CD4-positive, alpha-beta T cell treated with Interferon alpha-2 for 1 hour (primary cell): ENCODE measurements around the gene ATP6V1G1.
"Not testable (repeated sequence)": the region's sequence is repeated elsewhere in the genome, so short reads cannot be mapped to it uniquely, and the experiment has no call there.

Source experiments
- DNase-seq, 2 donors: peaks; one replicate each; pipeline ENCODE4 v3.0.0-alpha.2; 2020 to 2022

Gene ATP6V1G1

DNA sequence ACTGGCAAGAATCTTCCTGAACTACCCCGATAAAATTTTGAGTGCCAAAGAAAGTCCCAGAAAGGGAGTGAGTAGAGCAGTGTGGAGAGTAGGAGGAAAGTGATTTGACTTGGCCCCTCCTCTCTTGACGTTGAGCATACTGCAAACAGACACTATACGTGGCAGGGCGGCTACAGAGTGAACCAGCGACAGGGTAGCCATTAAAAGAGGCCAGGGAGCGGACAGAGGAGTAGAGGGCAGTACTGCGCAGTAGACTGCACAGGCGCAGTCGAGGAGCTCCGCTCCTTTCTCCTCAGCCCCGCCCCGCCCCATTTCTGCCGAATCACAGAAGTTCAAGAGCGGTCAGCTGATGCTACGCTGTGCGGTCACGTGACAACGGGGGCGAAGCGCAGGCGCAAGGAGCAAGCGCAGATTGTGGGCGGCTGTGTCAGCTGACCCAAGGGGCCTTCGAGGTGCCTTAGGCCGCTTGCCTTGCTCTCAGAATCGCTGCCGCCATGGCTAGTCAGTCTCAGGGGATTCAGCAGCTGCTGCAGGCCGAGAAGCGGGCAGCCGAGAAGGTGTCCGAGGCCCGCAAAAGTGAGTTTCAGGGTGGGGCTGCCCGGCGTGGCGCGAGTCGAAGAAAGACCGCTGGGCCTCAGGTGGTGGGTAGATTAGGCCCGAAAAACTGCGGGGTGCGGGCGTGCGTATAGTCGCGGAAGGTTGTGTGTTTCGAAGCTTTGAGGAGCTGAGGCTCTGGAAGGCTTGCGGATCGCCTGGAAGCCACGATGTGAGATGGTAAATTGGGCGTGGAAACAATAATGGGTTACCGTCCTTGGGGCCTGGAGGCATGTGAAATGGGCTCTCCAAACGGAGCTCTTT is at the start of gene ATP6V1G1:
Gene ATP6V1G1, plus strand, starts transcription at position 425 of the 858 bp plus-strand sequence. Its CDS starts 70 bp downstream, at position 495.
- DNase-seq, result peak; percentile 99

DNA sequence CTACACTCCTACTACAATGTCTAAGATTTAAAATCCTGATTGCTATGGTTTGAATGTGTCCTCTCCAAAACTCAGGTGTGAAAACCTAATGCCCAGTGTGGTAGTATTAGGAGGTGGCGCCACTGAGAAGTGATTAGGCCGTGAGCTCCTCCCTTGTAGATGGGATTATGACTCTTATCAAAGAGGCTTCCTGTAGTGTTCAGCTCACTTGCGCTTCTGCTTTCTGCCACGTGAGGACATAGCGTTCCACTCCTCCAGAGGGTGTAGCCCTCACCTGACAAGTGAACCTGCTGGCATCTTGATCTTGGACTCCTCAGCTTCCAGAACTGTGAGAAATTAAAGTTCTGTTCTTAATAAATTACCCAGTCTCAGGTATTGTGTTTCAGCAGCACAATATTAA is 49.3 kb upstream of the ATP6V1G1 start:
- peak; percentile 42 to 45 for DNase-seq

DNA sequence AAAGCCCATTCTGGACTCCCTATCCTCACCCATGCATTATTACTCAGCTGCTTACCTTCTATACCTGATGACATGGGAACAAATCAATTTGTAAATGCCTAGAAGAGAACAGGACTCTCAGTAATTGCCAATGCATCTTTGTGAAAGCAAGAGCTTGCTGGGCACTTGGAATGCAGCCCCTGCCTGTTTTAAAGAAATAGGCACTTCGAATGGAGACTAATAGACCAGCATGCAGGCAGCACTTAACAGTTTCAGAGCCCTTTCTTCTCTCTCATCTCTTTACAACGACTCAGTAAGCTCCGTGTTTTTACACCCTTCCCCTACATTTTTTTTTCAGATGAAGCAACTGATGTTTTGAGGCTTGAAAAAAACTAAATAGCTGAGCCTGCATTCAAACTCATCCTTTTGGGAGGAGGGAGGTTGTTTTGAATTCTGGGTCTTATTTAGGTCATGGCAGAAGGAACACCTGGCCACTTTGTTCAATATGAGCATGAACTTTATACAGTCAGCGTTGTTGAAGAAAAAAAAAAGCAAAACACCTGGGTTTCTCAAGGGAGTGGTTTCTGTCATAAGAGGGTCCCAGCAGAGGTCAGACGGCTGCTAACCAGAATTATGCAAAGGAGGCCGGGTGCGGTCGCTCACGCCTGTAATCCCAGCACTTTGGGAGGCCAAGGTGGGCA is 47.7 kb upstream of the ATP6V1G1 start:
- no peak for DNase-seq

DNA sequence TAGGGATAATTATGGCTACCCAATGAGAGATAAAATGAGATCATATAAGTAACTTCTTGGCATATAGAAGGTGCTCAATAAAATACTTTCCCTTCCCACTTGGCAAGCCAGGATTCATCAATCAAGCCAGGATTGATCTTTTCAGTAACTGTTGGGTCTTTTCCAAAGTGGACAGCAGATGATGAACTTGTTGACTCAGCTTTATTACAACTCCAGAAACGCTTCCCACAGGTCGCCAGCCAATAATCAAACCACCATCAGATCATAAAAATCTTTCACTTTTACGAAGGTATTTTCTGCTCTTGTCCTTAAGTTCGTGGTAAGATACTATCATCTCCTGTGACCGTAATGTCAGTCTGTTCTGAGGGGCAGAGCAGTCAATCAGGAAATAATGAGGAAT is 42.5 kb upstream of the ATP6V1G1 start:
- no peak for DNase-seq

DNA sequence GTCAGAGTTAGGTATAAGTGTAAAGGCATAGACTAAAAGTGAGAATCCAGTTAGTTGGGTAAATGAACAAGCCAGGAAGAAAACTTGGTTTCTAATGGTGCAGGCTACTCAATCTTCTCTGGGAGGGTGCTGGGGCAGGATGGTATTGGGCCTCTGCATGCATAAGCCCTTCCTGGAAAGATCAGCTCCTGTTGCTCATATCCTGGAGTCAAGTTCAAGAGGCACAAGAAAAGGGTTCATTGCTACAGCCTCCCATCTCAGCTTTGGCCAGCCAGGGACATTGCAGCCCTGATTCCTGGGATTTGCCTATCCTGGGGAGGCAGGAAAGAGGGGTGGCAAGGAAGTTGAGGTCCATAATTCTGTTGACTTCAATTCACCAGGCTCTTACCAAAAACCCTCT is 40.7 kb upstream of the ATP6V1G1 start:
- no peak for DNase-seq

GRCh38 chr9:114549697-114550330 is 37.8 kb upstream of the ATP6V1G1 start:
- DNase-seq, result no peak

DNA sequence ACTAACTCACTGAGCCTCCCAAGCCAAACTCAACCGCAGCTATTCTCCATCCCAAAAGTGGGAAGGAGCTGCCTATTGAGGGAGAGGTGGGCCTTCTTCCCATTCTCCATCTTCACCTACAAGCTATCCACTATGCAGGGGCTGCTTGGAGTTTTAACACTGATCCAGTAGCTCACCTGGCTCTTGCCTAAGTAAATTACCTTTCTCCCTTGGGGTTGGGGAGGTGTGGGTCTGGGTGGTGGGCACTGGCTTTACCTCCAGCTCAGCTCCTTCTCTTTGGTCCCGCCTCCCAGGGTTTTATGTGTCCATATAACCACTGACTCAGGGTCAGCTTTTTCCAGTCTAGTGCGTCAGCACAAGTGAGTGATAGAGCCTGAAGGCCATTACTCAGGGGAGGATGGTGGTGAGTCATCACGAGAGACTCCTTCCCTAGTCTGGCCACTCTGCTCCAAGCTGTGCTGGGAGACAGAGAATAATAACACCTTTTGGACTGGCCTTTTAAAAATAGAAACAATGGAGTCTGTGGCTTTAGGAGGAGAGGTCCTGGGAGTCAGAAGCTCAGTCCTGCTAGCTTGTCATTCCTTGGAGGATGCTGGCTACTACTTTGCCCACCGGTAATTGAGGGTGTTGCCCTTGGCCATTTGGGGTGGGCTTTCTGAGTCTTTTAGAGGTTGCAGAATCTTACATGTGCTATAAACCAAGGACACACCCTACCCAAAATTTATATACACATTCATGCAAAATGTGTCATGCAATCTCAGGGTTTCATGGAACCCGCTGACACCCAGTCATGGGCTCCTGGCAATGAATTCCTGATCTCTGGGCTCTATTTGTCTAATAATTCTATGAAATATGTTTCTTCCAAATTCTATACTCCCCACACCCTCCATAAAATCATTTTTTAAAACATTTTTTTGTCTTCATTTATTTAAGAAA is 35.6 kb upstream of the ATP6V1G1 start:
- DNase-seq, result peak in 1 of 2 donors; percentile 15

GRCh38 chr9:114552706-114553105 is 34.9 kb upstream of the ATP6V1G1 start:
- DNase-seq, result no peak

GRCh38 chr9:114553202-114553601 is 34.4 kb upstream of the ATP6V1G1 start:
- no peak for DNase-seq

DNA sequence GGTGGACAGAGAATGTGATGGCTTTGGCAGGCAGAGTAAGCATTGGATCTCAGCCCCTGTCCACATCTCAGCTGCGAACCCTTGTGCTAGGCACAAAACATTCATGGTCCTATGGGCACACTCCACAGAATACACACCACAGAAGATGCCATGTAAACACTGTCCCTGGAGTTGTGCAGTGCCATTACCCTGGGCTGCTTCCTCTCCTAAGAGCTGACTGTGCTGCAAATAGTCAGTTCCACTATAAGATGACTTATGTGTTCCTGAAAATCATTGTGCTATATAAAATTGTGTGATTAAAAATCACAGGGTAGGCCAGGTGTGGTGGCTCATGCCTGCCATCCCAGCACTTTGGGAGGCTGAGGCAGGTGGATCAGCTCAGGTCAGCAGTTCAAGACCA is 31.9 kb upstream of the ATP6V1G1 start:
- DNase-seq, result no peak

GRCh38 chr9:114558027-114558675 is 29.4 kb upstream of the ATP6V1G1 start:
- no peak for DNase-seq

GRCh38 chr9:114559830-114560513 is 27.6 kb upstream of the ATP6V1G1 start:
- DNase-seq, result peak in 1 of 2 donors; percentile 6

GRCh38 chr9:114560956-114561355 is 26.6 kb upstream of the ATP6V1G1 start:
- DNase-seq, result no peak

DNA sequence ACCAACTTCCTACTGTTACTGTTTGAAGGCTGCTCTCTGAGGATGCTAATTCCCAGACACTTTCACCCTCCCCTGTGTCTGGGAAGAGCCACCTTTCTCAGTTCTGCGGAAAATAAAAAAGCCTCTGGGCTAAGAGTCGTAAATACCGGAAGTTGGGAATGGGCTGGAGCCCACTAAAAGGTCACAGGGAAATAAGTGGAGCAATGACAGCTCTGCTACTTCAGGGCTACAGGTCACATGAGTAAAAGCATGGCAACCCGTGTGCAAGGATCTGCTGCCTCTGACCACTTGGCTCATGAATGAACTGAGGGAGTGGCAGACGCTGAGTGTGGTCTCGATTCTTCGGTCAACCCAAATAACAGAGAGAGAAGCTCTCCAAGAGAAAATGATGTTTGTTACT is 25.8 kb upstream of the ATP6V1G1 start:
- DNase-seq, result no peak

GRCh38 chr9:114565204-114565603 is 22.4 kb upstream of the ATP6V1G1 start:
- DNase-seq, result no peak

GRCh38 chr9:114570742-114571141 is 16.8 kb upstream of the ATP6V1G1 start:
- DNase-seq, result no peak

GRCh38 chr9:114571391-114571790 is 16.2 kb upstream of the ATP6V1G1 start:
- DNase-seq, result no peak

- DNase-seq, result no peak
Observed at GRCh38 chr9:114572199-114572598, 15.4 kb upstream of the ATP6V1G1 start.

DNA sequence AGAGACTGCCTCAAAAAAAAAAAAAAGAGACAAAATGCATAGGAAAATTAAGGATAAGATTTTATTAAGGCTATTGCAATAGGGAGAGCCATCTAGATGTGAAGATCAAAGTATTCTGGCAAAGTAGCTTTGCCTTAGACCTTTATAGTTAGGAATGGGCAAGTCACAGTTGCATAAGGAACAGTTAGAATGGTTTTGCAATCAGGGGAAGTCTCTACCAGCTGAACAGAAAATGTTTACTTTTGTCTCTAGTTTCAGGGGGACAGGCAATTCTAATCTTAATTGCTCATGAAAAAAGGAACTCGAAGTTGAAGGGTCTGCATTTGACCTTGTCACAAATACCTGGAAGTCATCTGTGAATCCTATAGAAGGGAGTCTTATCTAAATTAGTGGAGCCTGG is 13.1 kb upstream of the ATP6V1G1 start:
- no peak for DNase-seq

- DNase-seq, result not testable (repeated sequence)
Observed at GRCh38 chr9:114576779-114577178, 10.8 kb upstream of the ATP6V1G1 start.

DNA sequence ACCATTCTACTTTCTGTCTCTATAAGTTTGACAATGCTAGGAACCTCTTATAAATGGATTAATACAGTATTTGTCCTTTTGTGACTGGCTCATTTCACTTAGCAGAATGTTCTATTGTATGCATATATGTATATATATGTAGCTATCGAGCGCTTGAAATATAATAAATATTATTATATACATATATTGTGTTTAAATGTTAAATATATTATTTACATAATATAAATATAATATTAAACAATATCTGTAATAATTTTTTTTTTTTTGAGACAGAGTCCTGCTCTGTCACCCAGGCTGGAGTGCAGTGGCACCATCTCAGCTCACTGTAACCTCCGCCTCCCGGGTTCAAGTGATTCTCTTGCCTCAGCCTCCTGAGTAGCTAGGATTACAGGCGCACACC is 9.4 kb upstream of the ATP6V1G1 start:
- not testable (repeated sequence) for DNase-seq
